K562 (cell line): ENCODE measurements around the gene TBXAS1. TPM values are rescaled to one million over a fixed set of nuclear protein-coding genes. Genes with fewer than 3 reads are reported as not detected.

ENCODE experiments used
- BACH1 ChIP-seq: fragments of 200-800 bp; sonication (Bioruptor generic); IDR thresholded peaks from 2 replicates; pipeline ENCODE4 v1.6.1; 2016; ENCODE audit warnings: missing genetic modification characterization, missing compliant biosample characterization
- GABPB1 ChIP-seq: sonication (generic); formaldehyde crosslinking; IDR thresholded peaks from 2 replicates; pipeline ENCODE4 v1.8.0; 2022; ENCODE audit warnings: mild to moderate bottlenecking, missing genetic modification reagents
- JUN ChIP-seq, 2 experiments: sonication (generic) in 1 of 2; formaldehyde crosslinking in 1 of 2; IDR thresholded peaks; 2 replicates each; pipeline versions ENCODE4 v1.6.1 to v1.8.0; 2012 to 2022; ENCODE audit warnings: borderline replicate concordance in 2 of 2, mild to moderate bottlenecking in 2 of 2, improper control_type of control experiment in 1 of 2, low read depth in 1 of 2, low read length in 1 of 2, missing genetic modification reagents in 1 of 2
- JUND ChIP-seq, 2 experiments: IDR thresholded peaks; 2 replicates in 1 of 2; 3 replicates in 1 of 2; pipeline ENCODE4 v1.6.1; 2011; ENCODE audit warnings: borderline replicate concordance in 2 of 2, low read depth in 2 of 2, low read length in 2 of 2, improper control_type of control experiment in 1 of 2, missing biosample characterization in 1 of 2, missing genetic modification characterization in 1 of 2, missing genetic modification reagents in 1 of 2
- MAFF ChIP-seq: IDR thresholded peaks from 2 replicates; pipeline ENCODE4 v1.6.1; 2012; ENCODE audit warnings: low read length, improper control_type of control experiment
- MAFG ChIP-seq: fragments of 450-650 bp; conservative IDR thresholded peaks from 2 replicates; pipeline ENCODE4 v1.6.1; 2016; ENCODE audit warnings: missing genetic modification characterization, missing compliant biosample characterization
- MAFK ChIP-seq: IDR thresholded peaks from 2 replicates; pipeline ENCODE4 v1.6.1; 2011; ENCODE audit warnings: low read length, improper control_type of control experiment
- NFE2 ChIP-seq: IDR thresholded peaks from 2 replicates; pipeline ENCODE4 v1.6.1; 2014; ENCODE audit warnings: antibody characterized with exemption, low read depth
- POU5F1 ChIP-seq: fragments of 150-350 bp; IDR thresholded peaks from 2 replicates; pipeline ENCODE4 v1.6.1; 2014; ENCODE audit warnings: borderline replicate concordance, low read length, low read depth, mild to moderate bottlenecking; ENCODE audit not compliant: partially characterized antibody
- RUNX1 ChIP-seq: sonication (generic); IDR thresholded peaks from 2 replicates; pipeline ENCODE4 v1.6.1; 2016; ENCODE audit warnings: antibody characterized with exemption, low read depth
- TOE1 ChIP-seq, 2 experiments: fragments of 450-650 bp in 1 of 2; sonication (generic) in 1 of 2; formaldehyde crosslinking in 1 of 2; IDR thresholded peaks; 2 replicates each; pipeline versions ENCODE4 v1.7.1 to v1.8.0; 2016 to 2022; ENCODE audit warnings: borderline replicate concordance in 2 of 2, mild to moderate bottlenecking in 2 of 2, antibody characterized with exemption in 1 of 2, inconsistent platforms in 1 of 2, low read depth in 1 of 2, missing genetic modification reagents in 1 of 2, moderate library complexity in 1 of 2
- ZFX ChIP-seq: sonication (generic); formaldehyde crosslinking; IDR thresholded peaks from 2 replicates; pipeline ENCODE4 v1.8.0; 2022; ENCODE audit warnings: mild to moderate bottlenecking, missing genetic modification reagents, moderate library complexity
- ZNF165 ChIP-seq: fragments of 250-450 bp; sonication (Bioruptor Pico); IDR thresholded peaks from 2 replicates; pipeline ENCODE4 v1.4.0; 2020; ENCODE audit warnings: borderline replicate concordance
- ZNF583 ChIP-seq: fragments of 250-450 bp; sonication (Bioruptor Pico); IDR thresholded peaks from 2 replicates; pipeline ENCODE4 v1.4.0; 2020
- polyA plus RNA-seq, 8 experiments: library from polyadenylated mRNA; depleted of rRNA in 4 of 8; stranded (reverse) in 5 of 8; unstranded in 3 of 8; fragments of >200 nt; fragmentation: Nextera tagmentation in 2 of 8; fragmentation: Illumina TruSeq in 1 of 8; extraction: Ambion mirVana in 2 of 8; extraction: Trizol in 1 of 8; gene quantifications; 2 replicates each; pipeline versions ENCODE4 v1.2.1 to v1.2.3, GENCODE V29; 2011 to 2014; ENCODE audit warnings: inconsistent platforms in 1 of 8, missing spikeins in 1 of 8
- total RNA-seq, 7 experiments: library from RNA; depleted of rRNA in 6 of 7; stranded (reverse); fragments of >200 nt in 6 of 7; fragmentation: Illumina TruSeq in 2 of 7; extraction: Trizol in 2 of 7; gene quantifications; 2 replicates each; pipeline versions ENCODE4 v1.2.1 to v1.2.3, GENCODE V29; 2011 to 2021; ENCODE audit warnings: low replicate concordance in 1 of 7
- TF ChIP-seq, protein P1 (sequence below): fragments of 450-650 bp; IDR thresholded peaks from 2 replicates; pipeline ENCODE4 v1.6.1; 2017; ENCODE audit warnings: antibody characterized with exemption, mild to moderate bottlenecking
- TF ChIP-seq, protein P2 (sequence below): sonication (generic); formaldehyde crosslinking; IDR thresholded peaks from 2 replicates; pipeline ENCODE4 v1.9.0; 2022; ENCODE audit warnings: mild to moderate bottlenecking, missing genetic modification reagents
- TF ChIP-seq, protein P3 (sequence below), 2 experiments: fragments of 450-650 bp; conservative IDR thresholded peaks; 2 replicates each; pipeline ENCODE4 v1.6.1; 2017; ENCODE audit warnings: mild to moderate bottlenecking in 2 of 2, moderate library complexity in 2 of 2

The TBXAS1 gene
- total and polyA plus RNA-seq, 9 of the 15 experiments (the other 6 are each of a cell fraction or from before 2014, with no cell fraction given), result 1.1 to 8.3 (median 1.9) TPM

DNA sequence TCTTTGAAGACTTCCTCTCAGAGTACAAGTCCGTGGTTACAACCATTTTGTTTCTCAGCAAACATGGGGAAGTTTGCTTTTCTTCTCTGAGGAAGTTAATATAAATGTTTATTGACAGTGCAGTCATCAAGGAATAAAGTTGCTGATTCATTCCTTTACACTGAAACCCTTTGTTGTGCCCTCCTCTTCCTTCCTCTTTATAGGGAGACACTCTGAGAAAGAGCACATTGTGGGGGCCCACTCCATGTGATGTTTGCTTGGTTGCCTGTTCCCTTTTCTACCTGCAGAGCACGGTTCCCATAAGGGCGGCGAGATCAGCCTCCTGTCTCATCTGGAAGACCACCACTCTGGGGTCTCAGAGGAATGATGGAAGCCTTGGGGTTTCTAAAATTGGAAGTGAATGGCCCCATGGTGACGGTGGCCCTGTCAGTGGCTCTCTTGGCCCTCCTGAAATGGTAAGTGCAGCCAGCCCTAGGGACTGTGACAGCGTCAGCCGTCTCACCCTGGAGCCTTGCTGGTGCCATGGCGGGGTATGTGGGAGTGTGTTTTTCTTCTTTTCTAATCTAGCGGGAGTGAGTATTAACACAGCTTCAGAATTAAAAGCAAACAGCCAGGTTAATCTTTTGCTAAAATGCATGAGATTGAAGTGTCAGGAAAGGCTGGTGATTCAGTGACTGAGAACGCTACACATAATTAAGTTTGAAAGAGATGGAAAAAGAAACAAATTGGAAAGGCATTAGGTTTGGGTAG, at the start of gene TBXAS1 (continued):
- TF ChIP-seq JUN (IDR thresholded peaks at IDR 0.05; ENCODE audit: borderline replicate concordance, low read depth, low read length) (no peak), JUN (CRISPR knock-in tag; IDR thresholded peaks at IDR 0.05; ENCODE audit: borderline replicate concordance) (peak; percentile 83; the same call in 1 of the 2 replicates), MAFG (tag) (peak; percentile 85), ZNF583 (0 out of 2 replicates have a peak, but pooled peaks have one; percentile 42), GABPB1 (CRISPR knock-in tag) (peak; percentile 60), TOE1 (IDR thresholded peaks at IDR 0.05; ENCODE audit: borderline replicate concordance) (no peak), TOE1 (CRISPR knock-in tag; IDR thresholded peaks at IDR 0.05; ENCODE audit: borderline replicate concordance, low read depth) (peak; percentile 89; the same call in 1 of the 2 replicates), POU5F1 (no peak), RUNX1 (no peak), ZNF165 (CRISPR knock-in tag) (0 out of 2 replicates have a peak, but pooled peaks have one; percentile 7), BACH1 (peak; percentile 33; the same call in 1 of the 2 replicates), ZFX (CRISPR knock-in tag) (peak; percentile 54), JUND (IDR thresholded peaks at IDR 0.05; ENCODE audit: borderline replicate concordance, low read depth, low read length) (no peak), JUND (tag; IDR thresholded peaks at IDR 0.05; ENCODE audit: borderline replicate concordance, low read depth, low read length) (peak; percentile 39; the same call in 1 of the 3 replicates), MAFF (peak; percentile 66; the same call in 1 of the 2 replicates), NFE2 (peak; percentile 87), MAFK (peak; percentile 66)
- TF ChIP-seq, protein P1, sequence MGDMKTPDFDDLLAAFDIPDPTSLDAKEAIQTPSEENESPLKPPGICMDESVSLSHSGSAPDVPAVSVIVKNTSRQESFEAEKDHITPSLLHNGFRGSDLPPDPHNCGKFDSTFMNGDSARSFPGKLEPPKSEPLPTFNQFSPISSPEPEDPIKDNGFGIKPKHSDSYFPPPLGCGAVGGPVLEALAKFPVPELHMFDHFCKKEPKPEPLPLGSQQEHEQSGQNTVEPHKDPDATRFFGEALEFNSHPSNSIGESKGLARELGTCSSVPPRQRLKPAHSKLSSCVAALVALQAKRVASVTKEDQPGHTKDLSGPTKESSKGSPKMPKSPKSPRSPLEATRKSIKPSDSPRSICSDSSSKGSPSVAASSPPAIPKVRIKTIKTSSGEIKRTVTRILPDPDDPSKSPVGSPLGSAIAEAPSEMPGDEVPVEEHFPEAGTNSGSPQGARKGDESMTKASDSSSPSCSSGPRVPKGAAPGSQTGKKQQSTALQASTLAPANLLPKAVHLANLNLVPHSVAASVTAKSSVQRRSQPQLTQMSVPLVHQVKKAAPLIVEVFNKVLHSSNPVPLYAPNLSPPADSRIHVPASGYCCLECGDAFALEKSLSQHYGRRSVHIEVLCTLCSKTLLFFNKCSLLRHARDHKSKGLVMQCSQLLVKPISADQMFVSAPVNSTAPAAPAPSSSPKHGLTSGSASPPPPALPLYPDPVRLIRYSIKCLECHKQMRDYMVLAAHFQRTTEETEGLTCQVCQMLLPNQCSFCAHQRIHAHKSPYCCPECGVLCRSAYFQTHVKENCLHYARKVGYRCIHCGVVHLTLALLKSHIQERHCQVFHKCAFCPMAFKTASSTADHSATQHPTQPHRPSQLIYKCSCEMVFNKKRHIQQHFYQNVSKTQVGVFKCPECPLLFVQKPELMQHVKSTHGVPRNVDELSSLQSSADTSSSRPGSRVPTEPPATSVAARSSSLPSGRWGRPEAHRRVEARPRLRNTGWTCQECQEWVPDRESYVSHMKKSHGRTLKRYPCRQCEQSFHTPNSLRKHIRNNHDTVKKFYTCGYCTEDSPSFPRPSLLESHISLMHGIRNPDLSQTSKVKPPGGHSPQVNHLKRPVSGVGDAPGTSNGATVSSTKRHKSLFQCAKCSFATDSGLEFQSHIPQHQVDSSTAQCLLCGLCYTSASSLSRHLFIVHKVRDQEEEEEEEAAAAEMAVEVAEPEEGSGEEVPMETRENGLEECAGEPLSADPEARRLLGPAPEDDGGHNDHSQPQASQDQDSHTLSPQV, result peak; percentile 63; the same call in 1 of the 2 replicates
- TF ChIP-seq, protein P2, sequence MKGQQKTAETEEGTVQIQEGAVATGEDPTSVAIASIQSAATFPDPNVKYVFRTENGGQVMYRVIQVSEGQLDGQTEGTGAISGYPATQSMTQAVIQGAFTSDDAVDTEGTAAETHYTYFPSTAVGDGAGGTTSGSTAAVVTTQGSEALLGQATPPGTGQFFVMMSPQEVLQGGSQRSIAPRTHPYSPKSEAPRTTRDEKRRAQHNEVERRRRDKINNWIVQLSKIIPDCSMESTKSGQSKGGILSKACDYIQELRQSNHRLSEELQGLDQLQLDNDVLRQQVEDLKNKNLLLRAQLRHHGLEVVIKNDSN (CRISPR knock-in tag), result peak; percentile 32; the same call in 1 of the 2 replicates
- TF ChIP-seq, protein P3, sequence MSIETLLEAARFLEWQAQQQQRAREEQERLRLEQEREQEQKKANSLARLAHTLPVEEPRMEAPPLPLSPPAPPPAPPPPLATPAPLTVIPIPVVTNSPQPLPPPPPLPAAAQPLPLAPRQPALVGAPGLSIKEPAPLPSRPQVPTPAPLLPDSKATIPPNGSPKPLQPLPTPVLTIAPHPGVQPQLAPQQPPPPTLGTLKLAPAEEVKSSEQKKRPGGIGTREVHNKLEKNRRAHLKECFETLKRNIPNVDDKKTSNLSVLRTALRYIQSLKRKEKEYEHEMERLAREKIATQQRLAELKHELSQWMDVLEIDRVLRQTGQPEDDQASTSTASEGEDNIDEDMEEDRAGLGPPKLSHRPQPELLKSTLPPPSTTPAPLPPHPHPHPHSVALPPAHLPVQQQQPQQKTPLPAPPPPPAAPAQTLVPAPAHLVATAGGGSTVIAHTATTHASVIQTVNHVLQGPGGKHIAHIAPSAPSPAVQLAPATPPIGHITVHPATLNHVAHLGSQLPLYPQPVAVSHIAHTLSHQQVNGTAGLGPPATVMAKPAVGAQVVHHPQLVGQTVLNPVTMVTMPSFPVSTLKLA (conservative IDR thresholded peaks at IDR 0.05), result 0 out of 4 replicates have a peak, but pooled peaks of 1 of the 2 experiments have one; percentile 17
